ENCODE data around the gene DLX2. TPM values are rescaled to one million over a fixed set of nuclear protein-coding genes. Genes with fewer than 3 reads are reported as not detected.
A peak's percentile ranks its signal among the peaks of the same experiment; 100 is the strongest.

Gene DLX2
- total RNA-seq, 1 donor, result 0.36 TPM

GRCh38 chr2:172093416-172094293, 9.0 kb downstream of the DLX2 start:
- H3K36me3 ChIP-seq (ENCODE audit: insufficient read depth, low read length), result no peaks in the 10 kb centered on the region
- H3K27me3 ChIP-seq (ENCODE audit: insufficient read depth, low read length), result peaks cover 39% of the 10 kb centered on the region
- H3K4me3 ChIP-seq (ENCODE audit: insufficient read depth, low read length), result peak overlapping the region; percentile 87
- peaks cover 30% of the 10 kb centered on the region for H3K4me1 ChIP-seq (ENCODE audit: insufficient read depth, low read length)
- no peaks in the 10 kb centered on the region for H4K20me1 ChIP-seq (ENCODE audit: insufficient read depth, low read length)
- no peaks in the 10 kb centered on the region for H3K79me2 ChIP-seq (ENCODE audit: insufficient read depth, low read length)
- H3K27ac ChIP-seq (ENCODE audit: low read depth, low read length), result no peak overlapping the region
- H3K9me3 ChIP-seq (ENCODE audit: low read depth, low read length), result no peaks in the 10 kb centered on the region
- DNase-seq (ENCODE audit: insufficient read length, low spot score, missing footprints), result peak; percentile 65
- TF ChIP-seq, protein P1, sequence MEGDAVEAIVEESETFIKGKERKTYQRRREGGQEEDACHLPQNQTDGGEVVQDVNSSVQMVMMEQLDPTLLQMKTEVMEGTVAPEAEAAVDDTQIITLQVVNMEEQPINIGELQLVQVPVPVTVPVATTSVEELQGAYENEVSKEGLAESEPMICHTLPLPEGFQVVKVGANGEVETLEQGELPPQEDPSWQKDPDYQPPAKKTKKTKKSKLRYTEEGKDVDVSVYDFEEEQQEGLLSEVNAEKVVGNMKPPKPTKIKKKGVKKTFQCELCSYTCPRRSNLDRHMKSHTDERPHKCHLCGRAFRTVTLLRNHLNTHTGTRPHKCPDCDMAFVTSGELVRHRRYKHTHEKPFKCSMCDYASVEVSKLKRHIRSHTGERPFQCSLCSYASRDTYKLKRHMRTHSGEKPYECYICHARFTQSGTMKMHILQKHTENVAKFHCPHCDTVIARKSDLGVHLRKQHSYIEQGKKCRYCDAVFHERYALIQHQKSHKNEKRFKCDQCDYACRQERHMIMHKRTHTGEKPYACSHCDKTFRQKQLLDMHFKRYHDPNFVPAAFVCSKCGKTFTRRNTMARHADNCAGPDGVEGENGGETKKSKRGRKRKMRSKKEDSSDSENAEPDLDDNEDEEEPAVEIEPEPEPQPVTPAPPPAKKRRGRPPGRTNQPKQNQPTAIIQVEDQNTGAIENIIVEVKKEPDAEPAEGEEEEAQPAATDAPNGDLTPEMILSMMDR (IDR thresholded peaks at IDR 0.05; ENCODE audit: extremely low read depth, low read depth, low read length), result no peak
- peak overlapping the region; percentile 93 for H3K4me2 ChIP-seq (ENCODE audit: insufficient read depth, low read length)
- H2AFZ ChIP-seq (ENCODE audit: low read length), result peak overlapping the region; percentile 69

DNA sequence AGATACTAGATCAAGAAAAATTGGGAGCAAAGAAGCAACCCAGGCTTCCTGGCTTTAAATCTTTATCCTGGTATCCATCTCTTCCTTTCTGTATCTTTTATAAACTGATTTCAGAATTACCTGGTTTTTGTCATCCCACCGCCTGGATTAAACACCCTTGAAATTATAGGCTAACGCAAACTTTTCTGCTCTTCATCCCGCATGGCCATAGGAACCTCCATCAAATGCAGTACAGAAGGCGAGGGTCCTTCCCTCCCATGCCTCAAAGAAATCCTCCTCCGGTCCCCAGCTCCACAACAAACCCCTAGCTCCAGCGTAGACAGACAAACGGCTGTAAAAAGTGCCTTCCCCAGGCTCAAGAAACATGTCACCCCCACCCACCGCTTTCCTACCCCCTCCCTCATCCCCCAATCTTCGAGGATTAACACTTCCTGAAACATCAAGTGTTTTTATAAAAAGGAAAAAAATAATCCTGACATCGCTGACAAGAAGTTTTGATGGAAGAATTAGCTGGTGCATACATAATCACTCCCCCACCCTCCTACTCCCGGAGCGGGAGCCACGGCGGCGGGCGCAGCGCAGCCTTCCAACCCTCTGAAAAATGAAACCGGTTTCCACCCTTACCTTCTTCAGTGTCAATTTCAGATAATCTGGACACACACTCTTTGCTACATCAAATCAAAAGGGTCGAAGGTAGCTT, 9.8 kb downstream of the DLX2 start:
- Histone ChIP-seq H3K4me3 (ENCODE audit: insufficient read depth, low read length) (peak overlapping the region; percentile 15), H3K4me1 (ENCODE audit: insufficient read depth, low read length) (peaks cover 22% of the 10 kb centered on the region), H2AFZ (ENCODE audit: low read length) (no peak overlapping the region), H3K79me2 (ENCODE audit: insufficient read depth, low read length) (no peaks in the 10 kb centered on the region), H4K20me1 (ENCODE audit: insufficient read depth, low read length) (no peaks in the 10 kb centered on the region), H3K27me3 (ENCODE audit: insufficient read depth, low read length) (peaks cover 42% of the 10 kb centered on the region), H3K27ac (ENCODE audit: low read depth, low read length) (no peak overlapping the region), H3K4me2 (ENCODE audit: insufficient read depth, low read length) (peak overlapping the region; percentile 93), H3K36me3 (ENCODE audit: insufficient read depth, low read length) (peaks cover 3% of the 10 kb centered on the region), H3K9me3 (ENCODE audit: low read depth, low read length) (no peaks in the 10 kb centered on the region)
- peak; percentile 50 for DNase-seq (ENCODE audit: insufficient read length, low spot score, missing footprints)
- TF ChIP-seq, protein P1 (IDR thresholded peaks at IDR 0.05; ENCODE audit: extremely low read depth, low read depth, low read length), result no peak

DNA sequence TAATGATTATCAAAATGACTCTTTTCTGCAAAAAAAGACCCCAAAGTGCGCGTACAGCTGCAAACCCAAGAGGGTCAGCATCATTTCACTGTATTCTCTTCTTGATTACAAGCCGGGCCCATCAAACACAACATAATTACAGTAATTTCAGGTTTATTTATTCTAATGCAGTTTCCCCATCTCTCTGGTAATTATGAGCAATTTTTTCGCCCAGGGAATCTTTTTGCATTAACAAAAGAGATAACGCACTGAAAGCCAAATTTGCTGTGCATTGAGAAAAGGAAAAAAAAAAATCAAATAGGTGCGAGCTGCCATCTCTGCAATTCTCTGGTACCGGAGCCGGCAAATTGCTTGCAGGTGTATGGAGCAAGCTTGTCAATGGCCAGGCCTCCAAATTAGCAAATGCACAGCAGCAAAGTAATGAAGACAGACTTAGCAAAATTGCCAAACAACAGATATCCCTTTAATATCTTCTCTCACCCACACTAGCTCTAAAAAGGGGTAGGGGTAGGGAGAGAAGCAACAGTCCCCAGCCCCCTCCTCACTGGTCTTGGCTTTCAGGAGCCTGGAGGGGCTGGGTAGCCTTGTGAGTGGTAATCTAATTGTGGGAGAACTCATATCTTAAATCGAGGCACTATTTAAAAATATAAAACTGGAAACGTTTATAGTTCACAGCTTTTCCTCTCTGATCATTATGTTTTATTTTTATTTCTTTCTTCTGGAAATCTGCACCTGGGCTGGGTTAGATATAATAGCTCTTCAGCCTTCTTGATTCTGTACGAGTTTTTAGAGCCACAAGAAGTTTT, 10.7 kb downstream of the DLX2 start:
- Histone ChIP-seq H3K27ac (ENCODE audit: low read depth, low read length) (no peak overlapping the region), H3K36me3 (ENCODE audit: insufficient read depth, low read length) (peaks cover 3% of the 10 kb centered on the region), H3K79me2 (ENCODE audit: insufficient read depth, low read length) (peaks cover 7% of the 10 kb centered on the region), H3K9me3 (ENCODE audit: low read depth, low read length) (no peaks in the 10 kb centered on the region), H3K4me3 (ENCODE audit: insufficient read depth, low read length) (no peak overlapping the region), H3K27me3 (ENCODE audit: insufficient read depth, low read length) (peaks cover 50% of the 10 kb centered on the region), H3K4me2 (ENCODE audit: insufficient read depth, low read length) (no peak overlapping the region), H4K20me1 (ENCODE audit: insufficient read depth, low read length) (no peaks in the 10 kb centered on the region), H3K4me1 (ENCODE audit: insufficient read depth, low read length) (peaks cover 17% of the 10 kb centered on the region), H2AFZ (ENCODE audit: low read length) (no peak overlapping the region)
- TF ChIP-seq, protein P1 (IDR thresholded peaks at IDR 0.05; ENCODE audit: extremely low read depth, low read depth, low read length), result no peak
- DNase-seq (ENCODE audit: insufficient read length, low spot score, missing footprints), result peak; percentile 80

All from osteoblast (primary cell).